Trophoblast cell (in vitro differentiated cells and primary cell): Measurements from ENCODE around the gene GSE1.

ENCODE experiments used
- DNase-seq, 2 donors: peaks; one replicate each; pipeline ENCODE4 v3.0.0-alpha.2; 2016
- H2AFZ ChIP-seq: 2 replicates; pipeline ENCODE4 v1.6.1; 2013; ENCODE audit warnings: low read length, moderate library complexity, mild to moderate bottlenecking; ENCODE audit not compliant: insufficient read depth, poor library complexity
- H2AK5ac ChIP-seq: 2 replicates; pipeline ENCODE4 v1.6.1; 2013; ENCODE audit warnings: mild to moderate bottlenecking, low read length
- H2BK120ac ChIP-seq: 2 replicates; pipeline ENCODE4 v1.6.1; 2013; ENCODE audit warnings: low read length, mild to moderate bottlenecking, moderate library complexity; ENCODE audit not compliant: insufficient read depth, poor library complexity
- H2BK12ac ChIP-seq: 2 replicates; pipeline ENCODE4 v1.6.1; 2013; ENCODE audit warnings: mild to moderate bottlenecking, low read length, moderate library complexity
- H2BK5ac ChIP-seq: 2 replicates; pipeline ENCODE4 v1.6.1; 2013; ENCODE audit warnings: low read length, low read depth, moderate library complexity, mild to moderate bottlenecking; ENCODE audit not compliant: poor library complexity
- H3K14ac ChIP-seq: 2 replicates; pipeline ENCODE4 v1.6.1; 2013; ENCODE audit warnings: mild to moderate bottlenecking, low read length
- H3K18ac ChIP-seq: 2 replicates; pipeline ENCODE4 v1.6.1; 2013; ENCODE audit warnings: mild to moderate bottlenecking, low read length
- H3K23ac ChIP-seq: 2 replicates; pipeline ENCODE4 v1.6.1; 2013; ENCODE audit warnings: low read length
- H3K27ac ChIP-seq: 2 replicates; pipeline ENCODE4 v1.5.1; 2013; ENCODE audit warnings: low read depth, mild to moderate bottlenecking, inconsistent platforms, low read length, moderate library complexity
- H3K27me3 ChIP-seq: 2 replicates; pipeline ENCODE4 v1.6.1; 2013; ENCODE audit warnings: inconsistent platforms, mild to moderate bottlenecking, low read length, moderate library complexity; ENCODE audit not compliant: insufficient read depth
- H3K36me3 ChIP-seq, 2 experiments: 1 replicate in 1 of 2; 2 replicates in 1 of 2; pipeline ENCODE4 v1.6.1; 2013; ENCODE audit warnings: low read length in 2 of 2, mild to moderate bottlenecking in 2 of 2, moderate library complexity in 1 of 2; ENCODE audit not compliant: insufficient read depth in 2 of 2, control insufficient read depth in 1 of 2
- H3K4ac ChIP-seq: 2 replicates; pipeline ENCODE4 v1.6.1; 2013; ENCODE audit warnings: low read depth, mild to moderate bottlenecking, low read length, moderate library complexity
- H3K4me1 ChIP-seq, 2 experiments: 1 replicate in 1 of 2; 2 replicates in 1 of 2; pipeline ENCODE4 v1.6.1; 2013; ENCODE audit warnings: low read length in 2 of 2, mild to moderate bottlenecking in 2 of 2, moderate library complexity in 1 of 2; ENCODE audit not compliant: insufficient read depth in 2 of 2, control insufficient read depth in 1 of 2
- H3K4me2 ChIP-seq: 2 replicates; pipeline ENCODE4 v1.6.1; 2013; ENCODE audit warnings: inconsistent platforms, mild to moderate bottlenecking, low read length, moderate library complexity
- H3K4me3 ChIP-seq: 2 replicates; pipeline ENCODE4 v1.5.1; 2013; ENCODE audit warnings: mild to moderate bottlenecking, low read depth, low read length, inconsistent platforms
- H3K79me1 ChIP-seq: one replicate; pipeline ENCODE4 v1.6.1; 2013; ENCODE audit warnings: low read length
- H3K79me2 ChIP-seq: 2 replicates; pipeline ENCODE4 v1.6.1; 2013; ENCODE audit warnings: low read length, mild to moderate bottlenecking; ENCODE audit not compliant: control insufficient read depth, insufficient read depth, poor library complexity
- H3K9ac ChIP-seq: 2 replicates; pipeline ENCODE4 v1.6.1; 2013; ENCODE audit warnings: mild to moderate bottlenecking, low read length
- H3K9me3 ChIP-seq: 2 replicates; pipeline ENCODE4 v1.6.1; 2013; ENCODE audit warnings: low read depth, mild to moderate bottlenecking, control low read depth, inconsistent platforms, low read length; ENCODE audit not compliant: insufficient read depth
- H4K12ac ChIP-seq: 2 replicates; pipeline ENCODE4 v1.6.1; 2013; ENCODE audit warnings: low read depth, mild to moderate bottlenecking, low read length, moderate library complexity
- H4K8ac ChIP-seq: 2 replicates; pipeline ENCODE4 v1.6.1; 2013; ENCODE audit warnings: low read depth, mild to moderate bottlenecking, low read length, moderate library complexity
- H4K91ac ChIP-seq: one replicate; pipeline ENCODE4 v1.6.1; 2013; ENCODE audit warnings: low read depth, mild to moderate bottlenecking, low read length, moderate library complexity
- WGBS: extraction: QIAGEN DNeasy Blood & Tissue Kit; methylation state at CpG from one replicate; pipeline ENCODE4 v1.1.7; 2013; ENCODE audit warnings: missing lambda C conversion rate; ENCODE audit not compliant: insufficient read length, insufficient coverage; ENCODE audit errors: extremely low coverage; 5-methylcytosine and 5-hydroxymethylcytosine counted together

GSE1 gene

DNA sequence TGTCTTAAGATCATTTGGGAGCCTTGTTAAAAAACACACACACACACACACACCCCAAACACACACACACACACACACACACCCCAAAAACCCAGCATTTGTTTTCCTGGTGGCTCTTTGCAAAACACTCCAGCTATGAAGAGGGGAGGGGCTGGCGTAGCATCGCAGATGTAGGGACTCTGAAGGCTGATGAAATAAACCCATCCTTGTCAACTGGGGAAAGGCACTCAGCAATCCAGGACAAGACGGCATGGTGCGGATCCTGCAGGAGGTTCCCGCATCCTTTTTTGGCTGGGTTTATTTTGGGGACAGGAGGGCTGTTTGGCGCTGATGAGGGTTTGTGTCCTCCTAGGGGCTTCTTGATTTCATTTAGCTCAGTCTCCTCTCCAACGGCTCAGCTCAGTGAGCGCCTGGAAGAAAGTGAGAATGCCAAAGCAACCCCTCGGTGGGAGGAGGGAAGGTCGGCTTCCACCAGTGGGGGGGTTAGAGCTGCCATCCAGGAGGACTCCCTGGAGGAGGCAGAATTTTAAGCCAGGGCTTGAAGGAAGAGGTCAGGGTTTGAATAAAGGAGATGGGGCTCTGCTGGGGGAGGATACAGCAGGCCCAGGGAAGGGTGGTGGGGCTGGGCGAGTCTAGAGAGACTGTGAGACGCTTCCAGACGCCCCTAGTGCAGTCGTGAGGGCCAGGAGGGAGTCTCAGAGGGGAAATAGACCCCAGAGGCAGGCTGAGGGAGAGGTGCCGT lies 12.4 kb upstream of the GSE1 start:
- H3K18ac ChIP-seq: no peak overlapping the region
- no peak overlapping the region for H4K8ac ChIP-seq
- no CpG with 5 or more reads among the region's 15 CpGs for WGBS
- no peak overlapping the region for H2AK5ac ChIP-seq
- H3K4me2 ChIP-seq: no peak overlapping the region
- no peaks in the 10 kb centered on the region for H3K27me3 ChIP-seq
- H3K4me1 ChIP-seq: peaks cover 3 to 9% of the 10 kb centered on the region in 2 experiments
- no peak overlapping the region for H3K14ac ChIP-seq
- H3K9ac ChIP-seq: no peak overlapping the region
- H4K12ac ChIP-seq: no peak overlapping the region
- no peak overlapping the region for H4K91ac ChIP-seq
- DNase-seq: no peak
- no peaks in the 10 kb centered on the region for H3K79me2 ChIP-seq
- H2BK120ac ChIP-seq: no peak overlapping the region
- H3K79me1 ChIP-seq: peaks cover 2% of the 10 kb centered on the region
- no peak overlapping the region for H2BK5ac ChIP-seq
- H2AFZ ChIP-seq: no peak overlapping the region
- H3K36me3 ChIP-seq: peaks cover 3 to 7% of the 10 kb centered on the region in 2 experiments
- no peak overlapping the region for H3K4me3 ChIP-seq
- no peaks in the 10 kb centered on the region for H3K9me3 ChIP-seq
- no peak overlapping the region for H2BK12ac ChIP-seq
- no peak overlapping the region for H3K27ac ChIP-seq
- no peak overlapping the region for H3K4ac ChIP-seq
- no peak overlapping the region for H3K23ac ChIP-seq

DNA sequence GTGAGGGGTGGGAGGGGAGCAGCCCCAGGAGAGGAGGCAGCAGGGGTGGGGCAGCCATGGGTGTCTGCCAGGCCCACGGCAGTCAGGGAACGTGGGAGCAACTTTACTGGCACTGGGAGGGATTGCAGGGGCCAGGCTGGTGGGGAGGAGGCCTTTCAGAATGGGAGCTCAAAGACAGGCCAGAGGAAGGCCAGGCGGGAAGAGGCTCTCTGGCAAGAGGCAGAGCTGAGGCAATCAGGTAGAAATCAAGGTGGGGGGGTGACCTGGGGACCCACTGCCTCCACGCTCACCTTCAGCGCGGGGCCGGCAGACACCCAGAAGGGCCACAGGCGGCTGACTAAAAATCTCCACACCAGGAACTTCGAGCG lies 11.9 kb upstream of the GSE1 start:
- Histone ChIP-seq H2BK5ac (no peak overlapping the region), H3K4me2 (no peak overlapping the region), H4K12ac (no peak overlapping the region), H4K8ac (no peak overlapping the region), H3K36me3 (peaks cover 4 to 10% of the 10 kb centered on the region in 2 experiments), H2AK5ac (no peak overlapping the region), H3K14ac (no peak overlapping the region), H3K9ac (no peak overlapping the region), H4K91ac (no peak overlapping the region), H3K23ac (no peak overlapping the region), H3K9me3 (no peaks in the 10 kb centered on the region), H3K79me1 (peaks cover 2% of the 10 kb centered on the region), H3K79me2 (no peaks in the 10 kb centered on the region), H3K4me1 (peaks cover 4 to 10% of the 10 kb centered on the region in 2 experiments), H2BK12ac (no peak overlapping the region), H3K27me3 (no peaks in the 10 kb centered on the region), H2AFZ (no peak overlapping the region), H3K4me3 (no peak overlapping the region), H3K4ac (no peak overlapping the region), H2BK120ac (no peak overlapping the region), H3K18ac (no peak overlapping the region), H3K27ac (no peak overlapping the region)
- no peak for DNase-seq
- WGBS: no CpG with 5 or more reads among the region's 10 CpGs

DNA sequence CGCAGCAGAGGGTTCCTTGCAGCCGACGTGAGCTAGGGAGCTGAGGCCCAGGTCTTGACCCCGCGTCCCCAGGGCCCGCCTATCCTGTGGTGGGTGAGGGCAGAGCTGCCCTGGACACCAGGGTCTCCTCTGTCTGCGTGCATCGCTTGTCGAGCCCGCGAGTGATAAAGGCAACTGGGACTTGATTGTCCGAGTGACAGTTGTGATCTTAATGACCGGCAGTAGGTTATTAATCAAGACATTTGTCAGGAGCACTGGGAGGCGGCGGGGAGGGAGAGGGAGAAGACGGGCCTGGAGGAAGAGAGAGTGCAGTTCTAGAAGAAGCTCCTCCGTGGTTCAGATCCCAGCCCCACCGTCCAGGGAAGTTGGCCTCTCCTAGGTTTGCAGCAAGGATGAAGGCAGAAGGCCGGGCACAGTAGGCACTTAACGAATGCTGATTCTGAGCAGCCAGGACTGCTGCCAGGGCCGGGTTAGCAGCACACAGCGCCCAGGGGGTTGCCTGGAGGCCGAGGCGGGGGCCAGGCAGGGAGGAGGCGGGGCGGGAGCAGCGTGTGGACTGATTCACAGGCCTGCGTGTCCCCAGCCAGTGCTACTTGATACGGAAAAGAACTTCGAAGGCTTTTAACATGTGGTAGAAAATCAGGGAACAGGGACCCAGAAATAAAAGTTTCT lies 11.3 kb upstream of the GSE1 start:
- Histone ChIP-seq H3K4me3 (no peak overlapping the region), H3K36me3 (peaks cover 4 to 10% of the 10 kb centered on the region in 2 experiments), H3K4ac (no peak overlapping the region), H3K9ac (no peak overlapping the region), H3K79me2 (no peaks in the 10 kb centered on the region), H3K23ac (no peak overlapping the region), H3K27me3 (no peaks in the 10 kb centered on the region), H3K27ac (no peak overlapping the region), H4K12ac (no peak overlapping the region), H3K4me1 (peaks cover 8 to 14% of the 10 kb centered on the region in 2 experiments), H3K18ac (no peak overlapping the region), H2BK120ac (no peak overlapping the region), H2AFZ (no peak overlapping the region), H3K4me2 (no peak overlapping the region), H3K14ac (no peak overlapping the region), H2BK12ac (no peak overlapping the region), H3K79me1 (peaks cover 2% of the 10 kb centered on the region), H2BK5ac (no peak overlapping the region), H4K8ac (no peak overlapping the region), H3K9me3 (no peaks in the 10 kb centered on the region), H2AK5ac (no peak overlapping the region), H4K91ac (no peak overlapping the region)
- peak; percentile 25 to 55 for DNase-seq
- no CpG with 5 or more reads among the region's 30 CpGs for WGBS

- Histone ChIP-seq H3K36me3 (peaks cover 4 to 10% of the 10 kb centered on the region in 2 experiments), H3K4me1 (peaks cover 14 to 21% of the 10 kb centered on the region in 2 experiments), H3K18ac (peak overlapping the region; percentile 5), H3K4me3 (no peak overlapping the region), H3K14ac (peak overlapping the region; percentile 15), H3K79me1 (peaks cover 2% of the 10 kb centered on the region), H2BK120ac (no peak overlapping the region), H3K4ac (peak overlapping the region; percentile 14), H3K4me2 (no peak overlapping the region), H3K27me3 (no peaks in the 10 kb centered on the region), H4K8ac (no peak overlapping the region), H2BK12ac (no peak overlapping the region), H4K12ac (no peak overlapping the region), H3K27ac (no peak overlapping the region), H2AFZ (no peak overlapping the region), H4K91ac (no peak overlapping the region), H2BK5ac (no peak overlapping the region), H3K23ac (no peak overlapping the region), H3K9ac (no peak overlapping the region), H3K9me3 (no peaks in the 10 kb centered on the region), H2AK5ac (no peak overlapping the region), H3K79me2 (no peaks in the 10 kb centered on the region)
- no peak for DNase-seq
- no CpG with 5 or more reads among the region's 24 CpGs for WGBS
Measured at GRCh38 chr16:85602402-85603202, 10.5 kb upstream of the GSE1 start.
